GM12878 (cell line): Measurements from ENCODE around the gene CCDC187. TPM values are rescaled to one million over a fixed set of nuclear protein-coding genes. Genes with fewer than 3 reads are reported as not detected.

Experiments
- ATAC-seq: fragments of 200-7000 bp; cut with Tn5 transposase; 3 replicates; pipeline ENCODE4 v1.9.1; 2020; ENCODE audit warnings: mild to moderate bottlenecking, moderate library complexity
- BruUV-seq: library from RNA; stranded (reverse); fragments of 400-500 nt; replicated peaks from 2 replicates; lab custom pipeline; 2021; lab: Mats Ljungman, UMichigan
- CTCF ChIA-PET: fragments of 300-600 bp; sonication (Branson Sonifier 250); formaldehyde crosslinking; extraction: SDS; loops from one replicate; lab custom pipeline; 2021; ENCODE audit warnings: inconsistent platforms; lab: Yijun Ruan, JAX
- POLR2A ChIA-PET: fragments of 350-600 bp; formaldehyde crosslinking; extraction: SDS; loops from one replicate; lab custom pipeline; 2021; ENCODE audit warnings: inconsistent platforms; lab: Charles Lee
- RAD21 ChIA-PET: fragments of 300-600 bp; sonication (Branson Sonifier 250); formaldehyde crosslinking; loops from one replicate; lab custom pipeline; 2023; ENCODE audit warnings: antibody characterized with exemption; ENCODE audit not compliant: unreplicated experiment; lab: Charles Lee
- SMC1A ChIA-PET: fragments of 300-600 bp; sonication (Branson Sonifier 250); formaldehyde crosslinking; loops from one replicate; lab custom pipeline; 2023; ENCODE audit not compliant: unreplicated experiment, uncharacterized antibody; lab: Charles Lee
- DNase-seq: peaks from one replicate; pipeline ENCODE4 v3.0.0-alpha.2; 2011; ENCODE audit warnings: low read depth, low spot score
- FAIRE-seq: peaks from 3 replicates; lab custom pipeline; 2011; peaks lifted over from hg19 to GRCh38; lab: Jason Lieb, UNC
- H2AFZ ChIP-seq: 2 replicates; pipeline ENCODE4 v1.6.0; 2011; ENCODE audit warnings: low read depth, low read length, control low read depth; ENCODE audit not compliant: control insufficient read depth
- H3K27ac ChIP-seq: 2 replicates; pipeline ENCODE4 v1.5.1; 2011; ENCODE audit warnings: control low read depth; ENCODE audit not compliant: control insufficient read depth, insufficient read depth
- H3K27me3 ChIP-seq, 2 experiments: replicated peaks in 1 of 2; 2 replicates each; pipeline versions ENCODE4 v1.6.0 to v1.6.1; 2011; ENCODE audit warnings: low read length in 1 of 2; ENCODE audit not compliant: control insufficient read depth in 2 of 2, insufficient read depth in 2 of 2
- H3K36me3 ChIP-seq, 2 experiments: 2 replicates each; pipeline ENCODE4 v1.5.1; 2011; ENCODE audit warnings: low read length in 1 of 2; ENCODE audit not compliant: control insufficient read depth in 2 of 2, insufficient read depth in 2 of 2
- H3K4me1 ChIP-seq: 2 replicates; pipeline ENCODE4 v1.6.1; 2011; ENCODE audit warnings: mild to moderate bottlenecking, low read length, moderate library complexity, mixed read lengths; ENCODE audit not compliant: control insufficient read depth, insufficient read depth
- H3K4me2 ChIP-seq: 2 replicates; pipeline ENCODE4 v1.6.0; 2011; ENCODE audit warnings: control low read depth; ENCODE audit not compliant: control insufficient read depth, insufficient read depth
- H3K4me3 ChIP-seq: fragments of 200-600 bp; sonication (generic); 2 replicates; pipeline ENCODE4 v1.5.1; 2016
- H3K79me2 ChIP-seq: 2 replicates; pipeline ENCODE4 v1.6.0; 2011; ENCODE audit warnings: low read length; ENCODE audit not compliant: control insufficient read depth, insufficient read depth
- H3K9ac ChIP-seq: 2 replicates; pipeline ENCODE4 v1.8.0; 2011; ENCODE audit warnings: low read length, control low read depth, mixed read lengths; ENCODE audit not compliant: control insufficient read depth, insufficient read depth
- H3K9me3 ChIP-seq: replicated peaks from 3 replicates; pipeline ENCODE4 v1.5.1; 2011; ENCODE audit warnings: mild to moderate bottlenecking, low read length; ENCODE audit not compliant: control insufficient read depth, insufficient read depth
- H4K20me1 ChIP-seq: 2 replicates; pipeline ENCODE4 v1.6.0; 2011; ENCODE audit not compliant: control insufficient read depth, insufficient read depth
- BCL11A ChIP-seq: IDR thresholded peaks from 2 replicates; pipeline ENCODE4 v1.6.1; 2011; ENCODE audit warnings: low read depth, low read length
- CEBPB ChIP-seq, 2 experiments: fragments of 150-350 bp in 1 of 2; IDR thresholded peaks; 2 replicates each; pipeline ENCODE4 v1.6.1; 2012 to 2014; ENCODE audit warnings: low read depth in 2 of 2, low read length in 2 of 2, borderline replicate concordance in 1 of 2, inconsistent platforms in 1 of 2
- CHD1 ChIP-seq: IDR thresholded peaks from 2 replicates; pipeline ENCODE4 v1.6.1; 2012; ENCODE audit warnings: low read depth, low read length, improper control_type of control experiment
- HDAC6 ChIP-seq: fragments of 200-600 bp; sonication (generic); IDR thresholded peaks from one replicate; pipeline ENCODE4 v1.8.0; 2017; ENCODE audit warnings: antibody characterized with exemption; ENCODE audit not compliant: unreplicated experiment
- NFIC ChIP-seq: IDR thresholded peaks from 2 replicates; pipeline ENCODE4 v1.6.1; 2012; ENCODE audit warnings: low read depth, mild to moderate bottlenecking, inconsistent platforms, low read length, moderate library complexity
- NR2F1 ChIP-seq: fragments of 450-650 bp; conservative IDR thresholded peaks from 2 replicates; pipeline ENCODE4 v1.6.1; 2017; ENCODE audit warnings: mild to moderate bottlenecking
- PAX8 ChIP-seq: fragments of 450-650 bp; IDR thresholded peaks from 2 replicates; pipeline ENCODE4 v1.6.1; 2017; ENCODE audit warnings: mild to moderate bottlenecking, moderate library complexity
- RBBP5 ChIP-seq: fragments of 200-600 bp; sonication (generic); conservative IDR thresholded peaks from 2 replicates; pipeline ENCODE4 v1.6.1; 2016
- TARDBP ChIP-seq: IDR thresholded peaks from 2 replicates; pipeline ENCODE4 v1.6.1; 2016; ENCODE audit warnings: borderline replicate concordance
- ZBED1 ChIP-seq: IDR thresholded peaks from 2 replicates; pipeline ENCODE4 v1.6.1; 2016; ENCODE audit warnings: borderline replicate concordance
- WGBS: methylation state at CpG from one replicate; pipeline ENCODE4 v1.1.6; 2016; ENCODE audit warnings: low lambda C conversion rate; ENCODE audit not compliant: insufficient replicate concordance, insufficient coverage; ENCODE audit errors: missing lambda C conversion rate; 5-methylcytosine and 5-hydroxymethylcytosine counted together
- in situ Hi-C: fragments of 300-500 bp; cut with MboI; formaldehyde crosslinking; loops from 9 replicates; pipeline ENCODE4 v1.14.3; 2018; ENCODE audit warnings: mixed read lengths
- intact Hi-C: fragments of 100-400 bp; cut with micrococcal nuclease; formaldehyde crosslinking; loops from one replicate; pipeline ENCODE4 v1.14.2; 2022; ENCODE audit not compliant: unreplicated experiment
- polyA plus RNA-seq, 11 experiments: library from polyadenylated mRNA; depleted of rRNA in 4 of 11; unstranded in 6 of 11; stranded (reverse) in 5 of 11; fragments of >200 nt; fragmentation: Nextera tagmentation in 4 of 11; fragmentation: Illumina TruSeq in 1 of 11; extraction: Ambion mirVana in 4 of 11; extraction: Trizol in 1 of 11; gene quantifications; 1 replicate in 1 of 11; 2 replicates in 10 of 11; pipeline versions ENCODE4 v1.2.1 to v1.2.3, GENCODE V29; 2011 to 2016; ENCODE audit warnings: inconsistent platforms in 2 of 11, missing spikeins in 2 of 11, low read depth in 1 of 11
- total RNA-seq, 4 experiments: library from RNA; depleted of rRNA in 3 of 4; stranded (reverse); fragments of >200 nt in 3 of 4; fragmentation: Illumina TruSeq in 1 of 4; extraction: Trizol in 1 of 4; gene quantifications; 2 replicates each; pipeline versions ENCODE4 v1.2.1 to v1.2.3, GENCODE V29; 2013 to 2021
- TF ChIP-seq, protein P1 (sequence below): fragments of 450-650 bp; formaldehyde crosslinking; IDR thresholded peaks from 2 replicates; pipeline ENCODE4 v1.5.0; 2022; ENCODE audit warnings: mild to moderate bottlenecking, missing genetic modification characterization
- TF ChIP-seq, protein P2 (sequence below): fragments of 450-650 bp; IDR thresholded peaks from 2 replicates; pipeline ENCODE4 v1.6.1; 2017; ENCODE audit warnings: mild to moderate bottlenecking, low read depth, inconsistent platforms; ENCODE audit not compliant: poor library complexity, severe bottlenecking
- TF ChIP-seq, protein P3 (sequence below): fragments of 450-650 bp; IDR thresholded peaks from 2 replicates; pipeline ENCODE4 v1.6.1; 2016; ENCODE audit warnings: mild to moderate bottlenecking
- TF ChIP-seq, protein P4 (sequence below): fragments of 450-650 bp; conservative IDR thresholded peaks from 2 replicates; pipeline ENCODE4 v1.6.1; 2017; ENCODE audit warnings: mild to moderate bottlenecking, moderate library complexity

The CCDC187 gene
- total and polyA plus RNA-seq, 10 of the 15 experiments (the other 5 are each of a cell fraction or from before 2014, with no cell fraction given): 0.04 to 0.23 (median 0.04) TPM; not detected in 7

DNA sequence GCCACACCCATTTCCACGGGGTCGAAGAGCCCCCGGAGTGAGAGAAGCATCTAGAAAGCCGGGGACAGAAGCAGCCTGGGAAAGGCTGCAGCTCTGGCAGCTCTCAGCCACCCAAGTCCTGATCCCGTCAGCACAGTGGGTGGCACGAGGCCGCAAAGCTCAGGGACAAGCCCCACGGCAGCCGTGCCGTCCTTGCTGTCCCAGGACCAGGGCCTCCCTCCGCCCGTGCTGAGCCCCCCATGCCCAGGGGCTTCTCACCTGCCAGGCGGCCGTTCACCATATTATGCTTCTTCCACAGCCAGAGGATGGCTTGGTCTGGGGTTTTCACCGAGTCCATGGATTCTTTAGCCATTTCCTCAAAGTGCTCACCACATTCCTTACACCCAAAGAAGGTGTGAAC is 92.9 kb downstream of the CCDC187 start (continued):
- TF ChIP-seq, protein P1, sequence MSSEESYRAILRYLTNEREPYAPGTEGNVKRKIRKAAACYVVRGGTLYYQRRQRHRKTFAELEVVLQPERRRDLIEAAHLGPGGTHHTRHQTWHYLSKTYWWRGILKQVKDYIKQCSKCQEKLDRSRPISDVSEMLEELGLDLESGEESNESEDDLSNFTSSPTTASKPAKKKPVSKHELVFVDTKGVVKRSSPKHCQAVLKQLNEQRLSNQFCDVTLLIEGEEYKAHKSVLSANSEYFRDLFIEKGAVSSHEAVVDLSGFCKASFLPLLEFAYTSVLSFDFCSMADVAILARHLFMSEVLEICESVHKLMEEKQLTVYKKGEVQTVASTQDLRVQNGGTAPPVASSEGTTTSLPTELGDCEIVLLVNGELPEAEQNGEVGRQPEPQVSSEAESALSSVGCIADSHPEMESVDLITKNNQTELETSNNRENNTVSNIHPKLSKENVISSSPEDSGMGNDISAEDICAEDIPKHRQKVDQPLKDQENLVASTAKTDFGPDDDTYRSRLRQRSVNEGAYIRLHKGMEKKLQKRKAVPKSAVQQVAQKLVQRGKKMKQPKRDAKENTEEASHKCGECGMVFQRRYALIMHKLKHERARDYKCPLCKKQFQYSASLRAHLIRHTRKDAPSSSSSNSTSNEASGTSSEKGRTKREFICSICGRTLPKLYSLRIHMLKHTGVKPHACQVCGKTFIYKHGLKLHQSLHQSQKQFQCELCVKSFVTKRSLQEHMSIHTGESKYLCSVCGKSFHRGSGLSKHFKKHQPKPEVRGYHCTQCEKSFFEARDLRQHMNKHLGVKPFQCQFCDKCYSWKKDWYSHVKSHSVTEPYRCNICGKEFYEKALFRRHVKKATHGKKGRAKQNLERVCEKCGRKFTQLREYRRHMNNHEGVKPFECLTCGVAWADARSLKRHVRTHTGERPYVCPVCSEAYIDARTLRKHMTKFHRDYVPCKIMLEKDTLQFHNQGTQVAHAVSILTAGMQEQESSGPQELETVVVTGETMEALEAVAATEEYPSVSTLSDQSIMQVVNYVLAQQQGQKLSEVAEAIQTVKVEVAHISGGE: no peak
- no peak for TF ChIP-seq PAX8

DNA sequence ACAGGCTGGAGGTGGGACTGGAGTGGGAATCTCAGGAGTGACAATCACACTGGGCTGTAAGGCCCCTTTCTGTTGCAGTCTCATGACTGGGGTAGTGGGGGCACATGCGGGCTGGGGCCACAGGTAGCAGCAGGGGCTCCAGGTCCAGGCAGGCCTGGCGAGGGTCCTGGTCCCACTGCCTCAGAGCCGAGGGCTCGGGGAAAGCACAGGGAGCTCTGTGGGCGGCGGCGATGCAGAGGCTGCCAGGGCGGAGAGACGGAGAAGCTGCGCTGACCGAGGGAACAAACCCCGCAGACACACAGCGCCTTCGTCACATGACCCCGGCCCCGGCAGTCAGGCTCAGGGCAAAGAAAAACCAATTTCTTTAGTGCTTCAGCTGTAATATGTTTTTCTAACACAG is 93.6 kb downstream of the CCDC187 start:
- Histone ChIP-seq H3K27ac (no peak overlapping the region), H2AFZ (no peak overlapping the region), H3K36me3 (peaks cover 12 to 17% of the 10 kb centered on the region in 2 experiments), H3K79me2 (no peaks in the 10 kb centered on the region), H3K4me3 (no peak overlapping the region), H3K9me3 (no peaks in the 10 kb centered on the region; the same call in 2 of the 3 replicates), H3K9ac (no peak overlapping the region), H3K4me1 (no peaks in the 10 kb centered on the region), H4K20me1 (no peaks in the 10 kb centered on the region; the same call in 1 of the 2 replicates), H3K27me3 (no peaks in the 10 kb centered on the region), H3K4me2 (no peak overlapping the region)
- CTCF ChIA-PET: no interaction called here
- no peak for ATAC-seq
- in situ Hi-C loops (no loop called here), intact Hi-C loops (no loop called here)
- WGBS: 97% methylated on average over 13 of the region's 16 CpGs
- no TSS peak for BruUV-seq
- RAD21 ChIA-PET: no interaction called here
- POLR2A ChIA-PET: no interaction called here
- no peak for DNase-seq
- SMC1A ChIA-PET: no interaction called here
- no peak for FAIRE-seq
- TF ChIP-seq, protein P2, sequence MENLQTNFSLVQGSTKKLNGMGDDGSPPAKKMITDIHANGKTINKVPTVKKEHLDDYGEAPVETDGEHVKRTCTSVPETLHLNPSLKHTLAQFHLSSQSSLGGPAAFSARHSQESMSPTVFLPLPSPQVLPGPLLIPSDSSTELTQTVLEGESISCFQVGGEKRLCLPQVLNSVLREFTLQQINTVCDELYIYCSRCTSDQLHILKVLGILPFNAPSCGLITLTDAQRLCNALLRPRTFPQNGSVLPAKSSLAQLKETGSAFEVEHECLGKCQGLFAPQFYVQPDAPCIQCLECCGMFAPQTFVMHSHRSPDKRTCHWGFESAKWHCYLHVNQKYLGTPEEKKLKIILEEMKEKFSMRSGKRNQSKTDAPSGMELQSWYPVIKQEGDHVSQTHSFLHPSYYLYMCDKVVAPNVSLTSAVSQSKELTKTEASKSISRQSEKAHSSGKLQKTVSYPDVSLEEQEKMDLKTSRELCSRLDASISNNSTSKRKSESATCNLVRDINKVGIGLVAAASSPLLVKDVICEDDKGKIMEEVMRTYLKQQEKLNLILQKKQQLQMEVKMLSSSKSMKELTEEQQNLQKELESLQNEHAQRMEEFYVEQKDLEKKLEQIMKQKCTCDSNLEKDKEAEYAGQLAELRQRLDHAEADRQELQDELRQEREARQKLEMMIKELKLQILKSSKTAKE: no peak
- no peak for TF ChIP-seq NR2F1
- TF ChIP-seq HDAC6: no peak
- no peak for TF ChIP-seq ZBED1
- TF ChIP-seq, protein P3, sequence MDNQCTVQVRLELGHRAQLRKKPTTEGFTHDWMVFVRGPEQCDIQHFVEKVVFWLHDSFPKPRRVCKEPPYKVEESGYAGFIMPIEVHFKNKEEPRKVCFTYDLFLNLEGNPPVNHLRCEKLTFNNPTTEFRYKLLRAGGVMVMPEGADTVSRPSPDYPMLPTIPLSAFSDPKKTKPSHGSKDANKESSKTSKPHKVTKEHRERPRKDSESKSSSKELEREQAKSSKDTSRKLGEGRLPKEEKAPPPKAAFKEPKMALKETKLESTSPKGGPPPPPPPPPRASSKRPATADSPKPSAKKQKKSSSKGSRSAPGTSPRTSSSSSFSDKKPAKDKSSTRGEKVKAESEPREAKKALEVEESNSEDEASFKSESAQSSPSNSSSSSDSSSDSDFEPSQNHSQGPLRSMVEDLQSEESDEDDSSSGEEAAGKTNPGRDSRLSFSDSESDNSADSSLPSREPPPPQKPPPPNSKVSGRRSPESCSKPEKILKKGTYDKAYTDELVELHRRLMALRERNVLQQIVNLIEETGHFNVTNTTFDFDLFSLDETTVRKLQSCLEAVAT: no peak
- no peak for TF ChIP-seq RBBP5
- no peak for TF ChIP-seq TARDBP
- TF ChIP-seq CHD1: no peak
- TF ChIP-seq BCL11A: no peak
- no peak for TF ChIP-seq CEBPB (IDR thresholded peaks at IDR 0.05; ENCODE audit: borderline replicate concordance in 1 of 2, low read depth in 2 of 2, low read length in 2 of 2)
- TF ChIP-seq, protein P4, sequence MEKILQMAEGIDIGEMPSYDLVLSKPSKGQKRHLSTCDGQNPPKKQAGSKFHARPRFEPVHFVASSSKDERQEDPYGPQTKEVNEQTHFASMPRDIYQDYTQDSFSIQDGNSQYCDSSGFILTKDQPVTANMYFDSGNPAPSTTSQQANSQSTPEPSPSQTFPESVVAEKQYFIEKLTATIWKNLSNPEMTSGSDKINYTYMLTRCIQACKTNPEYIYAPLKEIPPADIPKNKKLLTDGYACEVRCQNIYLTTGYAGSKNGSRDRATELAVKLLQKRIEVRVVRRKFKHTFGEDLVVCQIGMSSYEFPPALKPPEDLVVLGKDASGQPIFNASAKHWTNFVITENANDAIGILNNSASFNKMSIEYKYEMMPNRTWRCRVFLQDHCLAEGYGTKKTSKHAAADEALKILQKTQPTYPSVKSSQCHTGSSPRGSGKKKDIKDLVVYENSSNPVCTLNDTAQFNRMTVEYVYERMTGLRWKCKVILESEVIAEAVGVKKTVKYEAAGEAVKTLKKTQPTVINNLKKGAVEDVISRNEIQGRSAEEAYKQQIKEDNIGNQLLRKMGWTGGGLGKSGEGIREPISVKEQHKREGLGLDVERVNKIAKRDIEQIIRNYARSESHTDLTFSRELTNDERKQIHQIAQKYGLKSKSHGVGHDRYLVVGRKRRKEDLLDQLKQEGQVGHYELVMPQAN: no peak
- TF ChIP-seq NFIC: no peak
